Measurements from ENCODE around the gene MCHR1.

DNA sequence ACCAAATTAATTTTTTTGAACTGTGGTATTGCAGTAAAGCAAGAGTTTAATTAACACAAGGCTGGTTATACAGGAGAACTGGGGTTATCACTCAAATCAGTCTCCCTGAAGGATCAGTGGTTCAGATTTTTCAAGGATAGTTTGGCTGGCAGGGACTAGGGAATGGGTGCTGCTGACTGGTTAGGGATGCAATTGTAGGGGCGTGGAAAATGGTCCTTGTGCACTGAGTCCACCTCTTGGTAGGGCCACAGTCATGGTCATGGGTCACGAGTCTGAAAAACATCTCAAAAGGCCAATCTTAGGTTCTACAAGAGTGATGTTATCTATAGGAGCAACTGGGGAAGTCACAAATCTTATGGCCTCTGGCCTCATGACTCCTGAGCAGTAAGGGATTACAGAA, 27.9 kb downstream of the MCHR1 start:
- no peak for TF ChIP-seq EZH2 (IDR thresholded peaks at IDR 0.05; ENCODE audit: borderline replicate concordance, low read length)
- TF ChIP-seq, protein P1, sequence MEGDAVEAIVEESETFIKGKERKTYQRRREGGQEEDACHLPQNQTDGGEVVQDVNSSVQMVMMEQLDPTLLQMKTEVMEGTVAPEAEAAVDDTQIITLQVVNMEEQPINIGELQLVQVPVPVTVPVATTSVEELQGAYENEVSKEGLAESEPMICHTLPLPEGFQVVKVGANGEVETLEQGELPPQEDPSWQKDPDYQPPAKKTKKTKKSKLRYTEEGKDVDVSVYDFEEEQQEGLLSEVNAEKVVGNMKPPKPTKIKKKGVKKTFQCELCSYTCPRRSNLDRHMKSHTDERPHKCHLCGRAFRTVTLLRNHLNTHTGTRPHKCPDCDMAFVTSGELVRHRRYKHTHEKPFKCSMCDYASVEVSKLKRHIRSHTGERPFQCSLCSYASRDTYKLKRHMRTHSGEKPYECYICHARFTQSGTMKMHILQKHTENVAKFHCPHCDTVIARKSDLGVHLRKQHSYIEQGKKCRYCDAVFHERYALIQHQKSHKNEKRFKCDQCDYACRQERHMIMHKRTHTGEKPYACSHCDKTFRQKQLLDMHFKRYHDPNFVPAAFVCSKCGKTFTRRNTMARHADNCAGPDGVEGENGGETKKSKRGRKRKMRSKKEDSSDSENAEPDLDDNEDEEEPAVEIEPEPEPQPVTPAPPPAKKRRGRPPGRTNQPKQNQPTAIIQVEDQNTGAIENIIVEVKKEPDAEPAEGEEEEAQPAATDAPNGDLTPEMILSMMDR (conservative IDR thresholded peaks at IDR 0.05 in 1 of 2, IDR thresholded peaks at IDR 0.05 in 1 of 2; ENCODE audit: extremely low read depth in 1 of 2, insufficient read depth in 1 of 2, low read depth in 1 of 2, low read length in 2 of 2) = no peak
